Measurements from ENCODE around the gene LAMTOR5. TPM values are rescaled to one million over a fixed set of nuclear protein-coding genes. Genes with fewer than 3 reads are reported as not detected.

LAMTOR5 gene
- total and polyA plus RNA-seq, 10 donors, result 49.6 to 340 (median 90.1) TPM

GRCh38 chr1:110385369-110385768, 22.1 kb downstream of the LAMTOR5 start:
- Histone ChIP-seq H3K9me3 (no peaks in the 10 kb centered on the region), H3K4me1 (peaks cover 8 to 79% (median 30%) of the 10 kb centered on the region in 6 donors), H3K4me3 (no peak overlapping the region), H3K27me3 (replicated peaks in 1 of 7) (no peaks in the 10 kb centered on the region), H3K27ac (peak overlapping the region in 7 of 8 donors; percentile 27 to 90 (median 74)), H3K36me3 (peaks cover 0 to 35% (median 0%) of the 10 kb centered on the region in 6 donors)
- intact Hi-C loops (cut with DNase I; ENCODE audit: low total_unique reads), result no loop called here
- no peak for DNase-seq
- 79 to 94% (median 86%) methylated on average over 1 of the region's 1 CpG for WGBS, 5 donors
- TF ChIP-seq CTCF (IDR thresholded peaks at IDR 0.05 in 8 of 11, conservative IDR thresholded peaks at IDR 0.05 in 3 of 11) (no peak), POLR2A (IDR thresholded peaks at IDR 0.05) (no peak), POLR2AphosphoS5 (IDR thresholded peaks at IDR 0.05) (no peak)

- H3K27me3 ChIP-seq (replicated peaks in 1 of 7), result no peaks in the 10 kb centered on the region
- WGBS, 5 donors, result 62 to 78% (median 72%) methylated on average over 19 of the region's 19 CpGs
- intact Hi-C loops (cut with DNase I; ENCODE audit: low total_unique reads), result no loop called here
- no peaks in the 10 kb centered on the region for H3K9me3 ChIP-seq
- H3K36me3 ChIP-seq, result peaks cover 0 to 39% (median 1%) of the 10 kb centered on the region in 6 donors
- H3K4me3 ChIP-seq, result peak overlapping the region in 3 of 8 donors; percentile 4 to 54 (median 10)
- H3K27ac ChIP-seq, result peak overlapping the region; percentile 27 to 90 (median 72)
- TF ChIP-seq POLR2AphosphoS5 (IDR thresholded peaks at IDR 0.05) (peak in 1 of 3 donors; percentile 83), CTCF (IDR thresholded peaks at IDR 0.05 in 8 of 11, conservative IDR thresholded peaks at IDR 0.05 in 3 of 11) (no peak)
- DNase-seq, result peak; percentile 82
- H3K4me1 ChIP-seq, result peaks cover 8 to 85% (median 32%) of the 10 kb centered on the region in 6 donors
These were observed 22.7 kb downstream of the LAMTOR5 start for GRCh38 chr1:110384581-110385321.

GRCh38 chr1:110383251-110383990, 24.1 kb downstream of the LAMTOR5 start:
- Histone ChIP-seq H3K27me3 (replicated peaks in 1 of 7) (no peaks in the 10 kb centered on the region), H3K9me3 (no peaks in the 10 kb centered on the region), H3K4me3 (peak overlapping the region in 1 of 8 donors; percentile 54), H3K27ac (peak overlapping the region in 6 of 8 donors; percentile 54 to 90 (median 80)), H3K4me1 (peaks cover 8 to 90% (median 32%) of the 10 kb centered on the region in 6 donors), H3K36me3 (peaks cover 0 to 46% (median 7%) of the 10 kb centered on the region in 6 donors)
- intact Hi-C loops (cut with DNase I; ENCODE audit: low total_unique reads), result no loop called here
- no peak for DNase-seq
- TF ChIP-seq CTCF (IDR thresholded peaks at IDR 0.05 in 8 of 11, conservative IDR thresholded peaks at IDR 0.05 in 3 of 11) (no peak), POLR2AphosphoS5 (IDR thresholded peaks at IDR 0.05) (no peak), POLR2A (IDR thresholded peaks at IDR 0.05) (no peak)
- WGBS, 5 donors, result 41 to 48% (median 46%) methylated on average over 5 of the region's 5 CpGs
